ENCODE data around the gene ANXA6. TPM values are rescaled to one million over a fixed set of nuclear protein-coding genes. Genes with fewer than 3 reads are reported as not detected.
A peak's percentile ranks its signal among the peaks of the same experiment; 100 is the strongest.

ANXA6 gene
- polyA plus RNA-seq, 12 donors: 239 to 380 (median 352) TPM; not detected in 1

GRCh38 chr5:151156507-151157420, 815 bp downstream of the ANXA6 start:
- peak; percentile 31 for DNase-seq

GRCh38 chr5:151155775-151156506, 1.6 kb downstream of the ANXA6 start:
- peak; percentile 50 for DNase-seq

- no peak for DNase-seq
Measured at GRCh38 chr5:151154931-151155774, 2.4 kb downstream of the ANXA6 start.

- DNase-seq: no peak
Measured at GRCh38 chr5:151153766-151154272, 3.8 kb downstream of the ANXA6 start.

- no peak for DNase-seq
Measured at GRCh38 chr5:151153300-151153699, 4.3 kb downstream of the ANXA6 start.

- no peak for DNase-seq
Measured at GRCh38 chr5:151151793-151152192, 5.8 kb downstream of the ANXA6 start.

GRCh38 chr5:151151263-151151660, 6.3 kb downstream of the ANXA6 start:
- no peak for DNase-seq

- peak; percentile 87 for DNase-seq
Measured at GRCh38 chr5:151150471-151151262, 6.9 kb downstream of the ANXA6 start.

GRCh38 chr5:151148583-151148982, 9.0 kb downstream of the ANXA6 start:
- DNase-seq: no peak

GRCh38 chr5:151147033-151147432, 10.5 kb downstream of the ANXA6 start:
- no peak for DNase-seq

- no peak for DNase-seq
Measured at GRCh38 chr5:151146061-151146460, 11.5 kb downstream of the ANXA6 start.

- DNase-seq: no peak
Measured at GRCh38 chr5:151144922-151145321, 12.7 kb downstream of the ANXA6 start.

- DNase-seq: no peak
Measured at GRCh38 chr5:151144275-151144674, 13.3 kb downstream of the ANXA6 start.

- DNase-seq: no peak
Measured at GRCh38 chr5:151143645-151144044, 13.9 kb downstream of the ANXA6 start.

- DNase-seq: no peak
Measured at GRCh38 chr5:151142933-151143332, 14.6 kb downstream of the ANXA6 start.

GRCh38 chr5:151141535-151141934, 16.0 kb downstream of the ANXA6 start:
- DNase-seq: no peak

GRCh38 chr5:151140686-151141459, 16.7 kb downstream of the ANXA6 start:
- DNase-seq: no peak

GRCh38 chr5:151139646-151140045, 17.9 kb downstream of the ANXA6 start:
- DNase-seq: no peak

GRCh38 chr5:151139015-151139414, 18.6 kb downstream of the ANXA6 start:
- no peak for DNase-seq

GRCh38 chr5:151138114-151138513, 19.5 kb downstream of the ANXA6 start:
- DNase-seq: no peak

All from muscle of arm (tissue), 12 donors.